HEK293 (cell line): ENCODE data around the gene KCNJ15.

Experiments
- CTCF ChIA-PET: fragments of 350-600 bp; formaldehyde crosslinking; extraction: SDS; loops from one replicate; lab custom pipeline; 2021; ENCODE audit warnings: antibody characterized with exemption; lab: Yijun Ruan, JAX
- POLR2A ChIA-PET: fragments of 300-600 bp; formaldehyde crosslinking; extraction: SDS; loops from one replicate; lab custom pipeline; 2020; ENCODE audit warnings: antibody characterized with exemption, inconsistent platforms; lab: Yijun Ruan, JAX
- H3K27ac ChIP-seq: fragments of 200-500 bp; sonication (Bioruptor generic); 2 replicates; pipeline ENCODE4 v1.5.1; 2014; ENCODE audit warnings: low read depth, low read length, control low read depth, inconsistent platforms; ENCODE audit errors: extremely low read depth
- H3K36me3 ChIP-seq, 2 experiments: fragments of 200-500 bp in 1 of 2; sonication (Bioruptor generic) in 1 of 2; 1 replicate in 1 of 2; 2 replicates in 1 of 2; pipeline ENCODE4 v1.5.1; 2014 to 2017; ENCODE audit warnings: inconsistent platforms in 2 of 2, low read length in 2 of 2; ENCODE audit not compliant: control insufficient read depth in 2 of 2, insufficient read depth in 1 of 2
- H3K4me1 ChIP-seq: fragments of 200-500 bp; sonication (Bioruptor generic); 2 replicates; pipeline ENCODE4 v1.5.1; 2014; ENCODE audit warnings: mild to moderate bottlenecking, low read length, inconsistent platforms; ENCODE audit not compliant: control insufficient read depth, insufficient read depth
- H3K4me3 ChIP-seq: 2 replicates; pipeline ENCODE4 v1.5.1; 2011; ENCODE audit warnings: low read depth, mild to moderate bottlenecking, control low read depth, low read length, moderate library complexity
- H3K9me3 ChIP-seq: fragments of 200-500 bp; sonication (Bioruptor generic); 2 replicates; pipeline ENCODE4 v1.5.1; 2014; ENCODE audit warnings: low read depth, low read length, inconsistent platforms; ENCODE audit not compliant: control insufficient read depth, insufficient read depth
- GLI4 ChIP-seq: fragments of 450-650 bp; formaldehyde crosslinking; IDR thresholded peaks from 2 replicates; pipeline ENCODE4 v1.5.1; 2016; ENCODE audit warnings: missing biosample characterization, missing genetic modification characterization
- ZBTB21 ChIP-seq: fragments of 450-650 bp; formaldehyde crosslinking; IDR thresholded peaks from 2 replicates; pipeline ENCODE4 v1.5.1; 2017; ENCODE audit warnings: missing biosample characterization, missing genetic modification characterization
- ZNF138 ChIP-seq: fragments of 450-650 bp; formaldehyde crosslinking; IDR thresholded peaks from 2 replicates; pipeline ENCODE4 v1.5.1; 2016; ENCODE audit warnings: missing biosample characterization, missing genetic modification characterization, borderline replicate concordance
- ZNF184 ChIP-seq: fragments of 450-650 bp; IDR thresholded peaks from 2 replicates; pipeline ENCODE4 v1.5.1; 2018; ENCODE audit warnings: missing biosample characterization, mild to moderate bottlenecking, missing genetic modification characterization
- ZNF23 ChIP-seq: fragments of 450-650 bp; formaldehyde crosslinking; IDR thresholded peaks from 2 replicates; pipeline ENCODE4 v1.5.1; 2016; ENCODE audit warnings: missing biosample characterization, missing genetic modification characterization, borderline replicate concordance
- ZNF26 ChIP-seq: fragments of 450-650 bp; formaldehyde crosslinking; IDR thresholded peaks from 2 replicates; pipeline ENCODE4 v1.5.1; 2016; ENCODE audit warnings: missing biosample characterization, missing genetic modification characterization
- ZNF354C ChIP-seq: fragments of 450-650 bp; formaldehyde crosslinking; IDR thresholded peaks from 2 replicates; pipeline ENCODE4 v1.5.1; 2016; ENCODE audit warnings: missing biosample characterization, missing genetic modification characterization, low read depth, borderline replicate concordance
- ZNF433 ChIP-seq: fragments of 450-650 bp; formaldehyde crosslinking; IDR thresholded peaks from 2 replicates; pipeline ENCODE4 v1.5.1; 2016; ENCODE audit warnings: missing biosample characterization, missing genetic modification characterization, low read depth
- ZNF48 ChIP-seq: fragments of 450-650 bp; formaldehyde crosslinking; IDR thresholded peaks from 2 replicates; pipeline ENCODE4 v1.5.1; 2016; ENCODE audit warnings: missing biosample characterization, missing genetic modification characterization
- ZNF510 ChIP-seq: fragments of 450-650 bp; formaldehyde crosslinking; IDR thresholded peaks from 2 replicates; pipeline ENCODE4 v1.5.1; 2018; ENCODE audit warnings: mild to moderate bottlenecking, missing genetic modification characterization, missing biosample characterization; ENCODE audit not compliant: insufficient replicate concordance
- ZNF610 ChIP-seq: fragments of 450-650 bp; formaldehyde crosslinking; IDR thresholded peaks from 2 replicates; pipeline ENCODE4 v1.5.1; 2016; ENCODE audit warnings: missing biosample characterization, missing genetic modification characterization, borderline replicate concordance
- ZNF629 ChIP-seq: fragments of 450-650 bp; formaldehyde crosslinking; IDR thresholded peaks from 2 replicates; pipeline ENCODE4 v1.5.1; 2017; ENCODE audit warnings: missing biosample characterization, missing genetic modification characterization
- ZNF654 ChIP-seq: fragments of 450-650 bp; formaldehyde crosslinking; IDR thresholded peaks from 2 replicates; pipeline ENCODE4 v1.5.1; 2016; ENCODE audit warnings: low read depth, missing biosample characterization, missing genetic modification characterization
- ZNF747 ChIP-seq: fragments of 450-650 bp; formaldehyde crosslinking; IDR thresholded peaks from 2 replicates; pipeline ENCODE4 v1.5.1; 2016; ENCODE audit warnings: missing biosample characterization, missing genetic modification characterization
- TF ChIP-seq, protein P1 (sequence below): fragments of 450-650 bp; formaldehyde crosslinking; IDR thresholded peaks from 2 replicates; pipeline ENCODE4 v1.5.1; 2017; ENCODE audit warnings: missing biosample characterization, missing genetic modification characterization
- TF ChIP-seq, protein P2 (sequence below): fragments of 450-650 bp; formaldehyde crosslinking; IDR thresholded peaks from 2 replicates; pipeline ENCODE4 v1.5.1; 2016; ENCODE audit warnings: missing biosample characterization, missing genetic modification characterization

Gene KCNJ15

DNA sequence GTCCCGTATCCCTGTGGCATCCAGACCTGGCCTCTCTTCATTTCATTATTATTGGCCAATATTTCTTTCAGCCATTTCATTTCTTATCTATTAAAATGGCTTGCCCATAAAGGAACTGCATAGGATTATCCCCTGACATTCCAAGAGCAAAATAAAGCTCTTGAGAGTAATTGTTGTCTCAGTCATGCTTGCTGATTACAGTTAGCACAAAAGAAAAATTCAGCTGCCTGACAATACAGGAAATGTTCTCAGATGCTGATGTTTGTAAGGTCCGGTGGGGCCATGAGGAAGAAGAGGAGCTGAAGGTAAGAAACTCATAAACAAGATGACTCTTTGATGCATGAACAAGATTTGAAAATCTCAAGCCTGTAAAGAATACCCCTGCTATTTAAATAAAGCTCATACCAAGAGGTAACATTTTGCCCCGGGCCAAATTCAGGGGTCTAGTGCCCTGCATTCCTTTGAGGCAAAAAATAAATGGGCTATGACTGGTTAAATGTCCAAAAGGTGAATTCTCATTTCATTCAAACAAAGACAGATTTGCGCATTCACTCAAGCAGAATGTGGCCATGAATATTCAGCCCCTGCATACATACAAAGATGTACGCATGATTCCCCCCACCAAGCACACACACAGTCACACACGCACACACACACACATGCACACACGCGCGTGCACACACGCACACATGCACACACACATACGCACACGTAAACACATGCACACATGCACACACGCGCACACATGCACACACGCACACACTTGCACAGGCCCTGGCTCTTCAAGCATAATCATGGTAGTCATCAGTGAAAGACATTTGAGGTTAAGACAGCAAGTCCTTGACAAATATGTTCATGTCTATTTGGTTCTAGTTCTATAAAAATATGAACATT is 44.8 kb downstream of the KCNJ15 start:
- H3K36me3 ChIP-seq, result no peaks in the 10 kb centered on the region
- no peaks in the 10 kb centered on the region for H3K9me3 ChIP-seq
- no peak overlapping the region for H3K27ac ChIP-seq
- ChIA-PET POLR2A (no interaction called here), CTCF (interaction anchor here (0.6 to 1.1 kb wide), 5 partner anchors 51 to 959 kb away, joined by 3 to 4 read pairs (median 4); no protein-coding TSS in a partner anchor)
- H3K4me1 ChIP-seq, result peaks cover 12% of the 10 kb centered on the region
- TF ChIP-seq, protein P1, sequence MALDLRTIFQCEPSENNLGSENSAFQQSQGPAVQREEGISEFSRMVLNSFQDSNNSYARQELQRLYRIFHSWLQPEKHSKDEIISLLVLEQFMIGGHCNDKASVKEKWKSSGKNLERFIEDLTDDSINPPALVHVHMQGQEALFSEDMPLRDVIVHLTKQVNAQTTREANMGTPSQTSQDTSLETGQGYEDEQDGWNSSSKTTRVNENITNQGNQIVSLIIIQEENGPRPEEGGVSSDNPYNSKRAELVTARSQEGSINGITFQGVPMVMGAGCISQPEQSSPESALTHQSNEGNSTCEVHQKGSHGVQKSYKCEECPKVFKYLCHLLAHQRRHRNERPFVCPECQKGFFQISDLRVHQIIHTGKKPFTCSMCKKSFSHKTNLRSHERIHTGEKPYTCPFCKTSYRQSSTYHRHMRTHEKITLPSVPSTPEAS (tag by site-specific recombination), result peak; percentile 95
- TF ChIP-seq ZNF48 (no peak), ZNF138 (tag by site-specific recombination) (no peak), GLI4 (tag by site-specific recombination) (no peak), ZNF26 (tag by site-specific recombination) (no peak)
- TF ChIP-seq, protein P2, sequence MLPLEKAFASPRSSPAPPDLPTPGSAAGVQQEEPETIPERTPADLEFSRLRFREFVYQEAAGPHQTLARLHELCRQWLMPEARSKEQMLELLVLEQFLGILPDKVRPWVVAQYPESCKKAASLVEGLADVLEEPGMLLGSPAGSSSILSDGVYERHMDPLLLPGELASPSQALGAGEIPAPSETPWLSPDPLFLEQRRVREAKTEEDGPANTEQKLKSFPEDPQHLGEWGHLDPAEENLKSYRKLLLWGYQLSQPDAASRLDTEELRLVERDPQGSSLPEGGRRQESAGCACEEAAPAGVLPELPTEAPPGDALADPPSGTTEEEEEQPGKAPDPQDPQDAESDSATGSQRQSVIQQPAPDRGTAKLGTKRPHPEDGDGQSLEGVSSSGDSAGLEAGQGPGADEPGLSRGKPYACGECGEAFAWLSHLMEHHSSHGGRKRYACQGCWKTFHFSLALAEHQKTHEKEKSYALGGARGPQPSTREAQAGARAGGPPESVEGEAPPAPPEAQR, result no peak
- TF ChIP-seq, all 188 proteins: peak for 1
- no peak overlapping the region for H3K4me3 ChIP-seq

DNA sequence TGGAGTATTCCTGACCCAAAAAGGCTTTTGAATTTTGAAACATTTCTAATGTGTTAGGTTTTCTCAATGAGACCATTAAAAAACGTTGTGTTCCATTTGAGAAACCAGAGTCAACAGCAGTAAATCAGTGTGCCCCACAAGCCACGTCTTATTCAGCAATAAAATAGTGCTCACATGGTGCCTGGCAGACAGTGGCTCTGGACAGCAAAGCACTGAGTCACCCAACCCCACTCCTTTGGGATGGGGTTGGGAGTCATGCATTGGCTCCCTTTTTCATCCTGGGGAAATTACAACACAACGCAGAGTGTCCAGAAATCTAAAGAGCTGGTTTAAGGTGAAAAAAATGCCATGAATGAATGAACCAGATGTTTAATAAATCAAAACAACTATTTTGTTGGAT is 46.5 kb downstream of the KCNJ15 start:
- Histone ChIP-seq H3K4me3 (no peak overlapping the region), H3K9me3 (no peaks in the 10 kb centered on the region), H3K4me1 (peaks cover 13% of the 10 kb centered on the region), H3K27ac (no peak overlapping the region), H3K36me3 (no peaks in the 10 kb centered on the region)
- TF ChIP-seq ZNF433 (tag by site-specific recombination) (no peak), ZNF610 (tag by site-specific recombination) (no peak), ZNF354C (tag by site-specific recombination) (no peak)
- CTCF ChIA-PET, result interaction anchor here (1.3 kb wide), 1 partner anchor 49 kb away, joined by 4 read pairs; no protein-coding TSS in a partner anchor
- POLR2A ChIA-PET, result no interaction called here

- TF ChIP-seq ZNF138 (tag by site-specific recombination) (no peak), ZNF510 (no peak), ZBTB21 (tag by site-specific recombination) (peak; percentile 70; the same call in 1 of the 2 replicates), ZNF184 (tag by site-specific recombination) (no peak), ZNF654 (tag by site-specific recombination) (no peak), ZNF629 (tag by site-specific recombination) (peak; percentile 22; the same call in 1 of the 2 replicates), ZNF747 (tag by site-specific recombination) (no peak), ZNF23 (tag by site-specific recombination) (no peak)
- TF ChIP-seq, all 188 proteins: peak for 2
- ChIA-PET POLR2A (interaction anchor here (1.2 kb wide), 1 partner anchor 16 kb away, joined by 3 read pairs; no protein-coding TSS in a partner anchor), CTCF (interaction anchor here (0.7 to 2.1 kb wide), 7 partner anchors 22 to 518 kb away, joined by 3 to 9 read pairs (median 5); no protein-coding TSS in a partner anchor)
- Histone ChIP-seq H3K4me3 (no peak overlapping the region), H3K9me3 (no peaks in the 10 kb centered on the region), H3K36me3 (no peaks in the 10 kb centered on the region), H3K4me1 (peaks cover 13% of the 10 kb centered on the region), H3K27ac (no peak overlapping the region)
Measured at GRCh38 chr21:38306433-38307141, 49.8 kb downstream of the KCNJ15 start.
